ENCODE results near the gene PER1.
"Not testable (repeated sequence)": the region's sequence is repeated elsewhere in the genome, so short reads cannot be mapped to it uniquely, and the experiment has no call there.

Gene PER1

DNA sequence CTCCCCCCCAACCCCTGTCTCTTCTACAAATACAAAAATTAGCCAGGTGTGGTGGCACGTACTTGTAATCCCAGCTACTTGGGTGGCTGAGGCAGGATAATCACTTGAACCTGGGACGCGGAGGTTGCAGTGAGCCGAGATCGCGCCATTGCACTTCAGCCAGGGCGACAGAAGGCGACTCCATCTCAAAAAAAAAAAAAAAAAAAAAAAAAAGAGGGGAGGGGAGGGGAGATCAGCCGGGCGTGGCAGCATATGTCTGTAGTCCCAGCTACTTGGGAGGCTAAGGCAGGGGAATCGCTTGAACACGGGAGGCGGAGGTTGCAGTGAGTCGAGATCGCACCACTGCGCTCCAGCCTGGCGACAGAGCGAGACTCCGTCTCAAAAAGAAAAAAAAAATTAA is 18.0 kb upstream of the PER1 start:
- not testable (repeated sequence) for DNase-seq

DNA sequence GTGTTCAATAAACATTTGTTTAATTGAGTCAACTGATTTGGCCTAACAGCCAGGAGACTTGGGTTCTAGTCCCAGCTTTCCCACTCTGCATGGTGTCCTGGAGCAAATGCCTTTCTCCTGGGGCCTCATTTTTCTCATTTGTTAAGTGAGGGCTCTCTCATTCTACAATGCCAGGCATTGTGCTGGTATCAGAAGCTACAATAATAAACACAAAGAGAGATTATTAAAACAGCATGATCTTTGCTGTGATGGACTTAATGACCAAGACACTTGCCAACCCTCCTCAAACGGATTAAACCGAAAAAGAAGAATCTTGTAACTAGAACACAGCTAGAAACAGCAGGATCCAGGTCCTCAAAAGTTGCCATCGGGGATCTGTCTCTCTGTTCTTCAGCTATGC is 15.3 kb upstream of the PER1 start:
- no peak for DNase-seq

DNA sequence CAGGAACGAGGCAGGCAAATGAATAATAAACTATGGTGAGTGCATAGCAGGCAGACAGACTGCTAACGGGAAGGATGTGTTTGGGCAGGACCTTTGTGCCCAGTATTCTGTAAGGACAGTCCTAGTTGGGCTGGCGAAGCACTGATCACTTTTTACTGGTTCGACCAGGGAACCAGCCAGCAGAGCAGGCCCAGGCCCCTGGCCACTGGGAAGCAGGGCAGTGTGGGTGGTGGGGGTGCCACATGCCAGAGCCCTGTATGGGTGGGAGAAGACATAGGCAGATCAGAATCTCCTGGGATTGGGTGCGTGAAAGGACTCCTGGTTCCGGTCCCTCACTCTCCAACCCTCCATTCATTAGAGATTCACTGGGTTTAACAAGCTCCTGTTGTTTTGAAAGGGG is 14.5 kb upstream of the PER1 start:
- no peak for DNase-seq

DNA sequence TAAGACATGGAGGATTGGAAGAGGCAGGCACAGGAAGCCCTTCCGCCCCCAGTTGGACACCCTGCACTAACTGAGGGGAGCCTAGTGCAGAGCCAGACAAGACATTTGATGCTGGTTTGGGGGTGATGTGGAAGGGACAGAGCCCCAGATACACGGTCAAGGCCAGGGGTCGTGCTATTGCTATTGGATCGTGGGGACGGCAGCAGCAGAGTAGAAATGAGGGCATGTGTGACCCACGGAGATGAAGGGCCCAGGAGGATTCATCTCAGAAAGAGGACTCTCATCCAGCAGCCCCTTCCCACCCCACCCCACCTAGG is 12.6 kb upstream of the PER1 start:
- DNase-seq: no peak

DNA sequence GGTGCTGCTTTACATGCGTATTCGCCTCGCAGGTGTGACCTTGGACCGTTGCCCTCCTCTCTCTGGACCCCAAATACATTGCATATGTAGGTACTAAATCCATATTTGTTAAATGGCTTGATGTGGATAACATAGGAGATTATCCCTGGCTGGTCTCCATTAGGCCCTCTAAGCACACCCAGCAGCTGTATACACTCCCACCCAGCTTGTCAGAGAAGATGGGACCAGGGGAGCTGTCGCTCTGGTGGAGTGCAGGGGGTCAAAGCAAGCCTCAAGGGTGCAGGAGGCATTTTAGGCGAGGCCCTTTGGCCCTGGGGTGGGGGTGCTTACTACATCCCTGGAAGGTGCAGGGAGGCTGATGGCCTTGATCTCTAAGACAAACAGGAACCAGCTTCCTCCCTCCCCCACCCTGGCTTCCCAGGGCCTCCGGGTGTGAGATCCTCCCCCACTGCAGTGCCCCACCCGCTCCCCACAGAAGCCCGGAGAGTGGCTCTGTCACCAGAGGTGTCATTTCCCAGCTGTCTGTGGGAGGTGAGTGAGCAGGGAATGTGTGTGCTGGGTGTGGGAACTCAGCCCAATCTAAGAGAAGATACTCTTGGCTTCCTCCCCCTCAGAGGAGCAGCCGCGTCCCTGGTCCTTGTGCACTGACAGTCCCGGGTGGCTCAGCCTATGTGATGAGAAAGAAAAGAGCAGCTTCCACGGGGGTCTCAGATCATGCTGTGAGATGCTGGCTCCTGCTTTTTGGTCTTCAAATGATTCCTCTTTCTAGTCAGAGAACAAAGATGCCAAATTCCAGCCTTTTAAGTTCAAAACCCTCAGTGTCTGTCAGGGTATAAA is 12.0 kb upstream of the PER1 start:
- DNase-seq: peak; percentile 59

DNA sequence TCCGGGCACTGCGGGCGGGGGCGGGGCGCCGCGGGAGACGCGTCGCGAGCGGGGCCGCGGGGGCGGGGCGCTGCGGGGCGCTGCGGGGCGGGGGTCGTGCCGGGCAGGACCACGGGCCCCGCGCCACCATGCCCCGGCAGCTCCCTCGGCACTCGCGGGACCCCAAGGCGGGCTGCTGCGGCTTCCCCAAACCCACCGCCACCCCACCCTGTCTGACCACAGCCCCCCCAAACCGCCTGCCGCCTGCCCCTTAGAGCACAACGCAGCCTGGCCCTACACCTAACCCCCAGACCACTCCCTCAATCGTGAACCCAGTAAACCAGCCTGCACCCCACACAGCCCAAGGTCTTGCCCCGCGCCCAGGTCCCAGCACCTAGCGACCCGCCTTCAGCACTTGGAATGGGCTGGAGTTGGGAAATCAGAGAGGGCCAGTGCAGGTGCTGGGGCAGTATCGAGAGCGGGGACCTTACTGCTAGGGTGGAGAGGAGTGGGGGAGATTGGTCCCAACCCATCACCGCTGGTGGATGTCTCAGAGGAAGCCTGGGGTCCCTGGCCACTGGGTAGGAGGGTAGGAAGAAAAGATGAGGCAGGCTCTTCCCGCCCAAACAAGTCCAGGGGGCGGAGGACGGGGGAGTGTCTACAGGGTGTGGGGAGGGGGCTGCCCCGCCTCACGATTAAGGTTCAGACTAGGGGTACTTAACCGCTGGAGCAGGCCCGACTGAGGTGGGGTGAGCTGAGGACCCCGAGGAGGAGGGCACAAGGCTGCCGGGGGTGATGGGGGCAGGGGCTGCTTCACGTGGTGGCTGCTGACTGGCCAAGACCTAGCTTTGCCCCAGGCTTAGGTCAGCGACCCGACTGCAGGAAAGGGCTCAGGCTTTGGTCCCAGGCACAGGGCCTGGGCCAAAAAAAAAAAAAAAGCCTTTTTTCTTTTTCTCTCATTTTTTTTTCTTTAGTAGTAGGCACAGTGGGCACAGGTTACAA is 11.1 kb upstream of the PER1 start:
- DNase-seq: no peak

DNA sequence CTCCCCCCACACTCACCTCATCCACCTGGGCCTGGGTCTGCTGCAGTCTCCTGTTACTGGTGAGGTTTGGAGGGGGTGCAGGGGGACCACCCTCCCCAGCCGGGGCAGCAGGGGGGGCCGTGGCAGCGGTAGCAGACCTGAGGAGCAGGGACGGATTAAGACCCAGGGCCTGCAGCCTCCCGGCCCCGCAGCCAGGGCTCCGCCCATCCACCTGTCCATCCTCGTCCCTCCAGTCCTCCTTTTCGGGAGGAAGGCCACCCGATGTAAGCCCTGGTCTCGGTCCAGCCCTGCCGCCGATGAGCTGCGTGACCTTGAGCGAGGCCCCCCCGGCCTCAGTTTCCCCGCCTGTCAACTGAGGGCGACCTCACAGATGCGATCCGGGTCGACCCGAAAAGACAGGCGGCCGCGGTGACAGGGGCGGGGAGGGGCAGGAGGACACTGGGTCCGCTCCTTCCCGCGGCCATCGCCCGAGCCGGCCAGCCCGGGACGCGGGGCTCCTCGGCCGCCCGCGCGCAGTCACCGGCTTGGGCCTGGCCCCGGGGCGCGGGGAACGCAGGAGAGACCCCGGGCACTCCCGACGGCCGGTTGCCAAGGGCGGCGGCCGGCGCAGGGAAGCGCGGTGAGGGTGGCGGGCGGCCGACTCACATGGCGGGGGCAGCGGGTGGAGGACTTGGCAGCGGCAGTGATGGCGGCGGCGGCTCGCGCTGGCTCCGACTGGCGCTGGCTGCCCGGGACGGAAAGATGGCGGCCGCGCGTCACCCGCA is 10.2 kb upstream of the PER1 start, which contains the start of gene VAMP2:
Gene VAMP2 (minus strand): TSS at position 716 of the 764 bp plus-strand sequence. CDS start 69 bp downstream, at position 647.
- peak; percentile 65 for DNase-seq

DNA sequence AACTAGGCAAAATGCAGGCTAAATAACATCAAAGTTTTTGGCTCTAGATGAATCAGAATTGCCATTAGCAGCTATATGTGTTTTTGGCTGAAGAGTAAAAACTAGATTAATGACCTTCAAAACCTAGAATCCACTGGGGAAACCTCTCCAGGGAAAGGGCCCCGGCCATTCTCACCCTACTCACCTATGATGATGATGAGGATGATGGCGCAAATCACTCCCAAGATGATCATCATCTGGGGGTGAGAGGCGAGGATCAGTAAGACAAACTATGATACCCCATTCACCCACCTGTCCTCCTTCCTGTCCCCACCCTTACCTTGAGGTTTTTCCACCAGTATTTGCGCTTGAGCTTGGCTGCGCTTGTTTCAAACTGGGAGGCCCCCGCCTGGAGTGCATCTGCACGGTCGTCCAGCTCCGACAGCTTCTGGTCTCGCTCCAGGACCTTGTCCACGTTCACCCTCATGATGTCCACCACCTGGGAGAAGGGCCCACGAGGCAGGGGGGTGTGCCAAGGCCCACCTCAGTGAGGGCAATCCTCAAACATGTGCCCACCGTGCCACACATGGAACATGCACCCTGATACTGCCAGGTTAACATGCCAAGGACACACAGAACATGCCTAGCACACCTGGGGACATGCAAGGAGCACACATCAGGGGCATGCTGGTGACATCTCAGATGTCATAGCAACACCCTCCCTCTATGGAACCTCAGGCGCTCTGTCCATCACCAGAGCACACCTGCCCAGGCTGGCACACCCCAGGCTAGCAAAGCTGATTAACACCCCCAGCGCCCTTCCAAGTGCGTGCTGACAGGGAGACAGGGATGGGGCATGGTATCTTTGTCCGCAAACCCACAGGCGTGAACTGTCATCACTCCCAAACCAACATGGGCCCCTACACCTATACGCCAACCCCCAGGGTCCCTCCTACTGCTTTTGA is 9.4 kb upstream of the PER1 start:
- no peak for DNase-seq

DNA sequence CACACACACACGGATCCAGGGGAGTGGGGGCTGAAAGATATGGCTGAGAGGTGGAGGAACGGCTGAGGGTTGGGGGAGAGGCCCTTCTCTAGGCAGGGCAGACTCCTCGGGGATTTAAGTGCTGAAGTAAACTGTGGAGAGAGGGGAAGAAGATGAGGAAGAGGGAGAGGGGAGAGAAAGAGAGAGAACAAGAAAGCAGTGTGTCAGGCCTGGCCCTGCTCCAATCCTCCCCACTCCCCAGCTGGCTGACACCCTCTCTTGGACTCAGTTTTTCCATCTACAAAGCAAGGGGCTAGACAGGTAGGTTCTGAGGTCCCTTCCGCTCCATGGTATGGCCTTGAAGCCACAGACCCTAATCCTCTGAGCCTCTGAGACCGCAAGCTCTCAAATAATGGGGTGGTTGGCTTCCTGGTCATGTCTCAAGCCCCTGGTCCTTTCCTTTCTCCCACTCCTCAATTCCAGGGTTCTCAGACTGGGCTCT is 8.6 kb upstream of the PER1 start:
- no peak for DNase-seq

DNA sequence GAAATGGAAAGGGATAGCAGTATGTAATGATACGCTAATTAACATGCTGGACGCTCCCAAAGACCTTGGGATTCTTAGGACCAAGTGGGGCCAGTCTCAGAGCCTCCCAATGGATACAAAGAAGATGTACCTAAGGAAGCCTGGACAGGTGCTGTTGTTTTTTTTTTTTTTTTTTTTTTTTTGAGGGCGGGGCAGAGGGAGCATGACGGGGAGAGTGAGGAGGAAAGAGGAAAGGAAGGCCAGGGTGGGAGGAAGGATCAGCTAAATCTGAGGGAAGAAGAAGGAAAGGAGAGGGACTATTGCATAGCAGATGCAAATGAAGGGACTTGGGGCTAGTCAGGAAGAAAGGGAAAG is 8.0 kb upstream of the PER1 start:
- DNase-seq: no peak

DNA sequence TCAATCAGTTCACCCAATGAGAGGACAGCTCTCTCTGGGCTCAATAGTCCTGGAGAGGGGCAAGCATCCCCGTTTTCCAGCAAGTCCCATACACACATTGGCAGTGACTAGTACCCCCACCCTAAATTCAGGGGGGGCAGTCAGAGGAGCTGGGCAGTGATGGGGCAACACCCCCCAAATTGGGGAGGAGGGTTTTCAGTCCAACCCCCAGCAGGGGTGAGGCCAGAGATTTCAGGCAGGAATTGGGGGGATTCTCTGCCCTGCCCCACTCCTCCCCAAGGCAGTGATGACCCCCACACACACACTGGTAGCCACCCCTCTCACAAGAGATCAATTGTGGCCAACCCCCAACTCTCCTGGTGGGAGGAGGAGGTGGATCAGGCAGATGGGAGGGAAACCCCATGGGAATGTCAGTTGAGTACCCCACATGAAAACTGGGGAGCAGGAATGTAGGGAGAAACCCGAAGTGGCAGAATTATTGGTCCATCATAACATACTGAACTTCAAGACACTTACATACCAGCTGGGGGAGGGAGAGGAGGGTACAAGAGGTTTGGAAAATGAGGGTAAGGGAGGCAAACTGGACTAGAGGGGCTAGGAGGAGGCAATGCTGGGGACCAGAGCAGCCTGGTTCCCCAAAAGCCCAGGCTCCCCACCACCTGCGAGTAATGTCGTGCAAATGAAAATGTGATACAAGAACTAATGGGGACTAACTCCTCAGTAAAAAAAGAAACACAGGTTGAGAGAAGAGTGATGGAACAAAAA is 7.4 kb upstream of the PER1 start:
- DNase-seq: no peak

DNA sequence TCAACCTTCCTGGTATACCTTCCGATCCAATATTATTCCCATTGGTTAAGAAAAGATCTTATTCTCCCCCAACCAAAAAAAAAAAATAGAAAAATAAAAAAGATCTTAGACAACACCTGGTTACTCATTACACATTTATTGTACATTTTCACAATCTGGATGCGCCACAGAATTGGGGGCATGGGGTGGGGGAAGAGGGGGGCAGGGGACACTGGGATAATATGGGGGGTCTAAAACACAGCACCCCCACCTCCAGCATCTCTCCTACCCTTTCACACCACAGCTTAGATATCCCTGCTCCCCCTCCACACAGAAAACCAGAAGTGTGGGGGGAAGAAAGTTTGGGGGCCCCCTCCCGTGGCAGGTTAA is 6.8 kb upstream of the PER1 start:
- DNase-seq: no peak

DNA sequence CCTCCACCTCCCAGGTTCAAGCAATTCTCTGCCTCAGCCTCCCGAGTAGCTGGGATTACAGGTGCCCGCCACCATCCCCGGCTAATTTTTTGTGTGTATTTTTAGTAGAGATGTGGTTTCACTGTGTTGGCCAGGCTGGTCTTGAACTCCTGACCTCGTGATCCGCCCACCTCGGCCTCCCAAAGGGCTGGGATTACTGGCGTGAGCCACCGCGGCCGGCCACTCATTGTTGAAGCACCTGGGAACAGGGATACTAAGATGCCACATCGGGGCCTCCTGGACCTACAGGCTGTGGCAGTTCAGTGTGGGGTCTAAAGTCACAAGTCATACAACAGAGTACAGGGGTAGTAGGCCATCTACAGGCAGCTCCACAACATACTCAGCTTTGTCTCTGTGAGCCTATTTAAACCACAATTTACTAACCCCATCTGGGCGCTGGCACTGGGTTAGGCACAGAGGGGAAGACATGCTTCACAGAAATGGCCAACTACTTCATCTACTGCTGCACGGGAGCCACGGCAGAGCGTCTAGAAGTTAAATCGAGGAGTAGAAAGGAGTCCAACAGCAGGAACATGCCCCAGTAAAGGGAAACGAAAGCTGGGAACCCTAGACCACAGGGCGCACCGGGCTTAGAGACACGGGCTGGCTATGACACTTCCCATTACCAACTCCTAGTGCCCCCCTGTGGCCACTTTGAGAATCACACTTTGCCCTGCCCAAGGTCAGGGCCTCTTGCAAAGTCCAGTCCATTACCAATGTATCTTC is 6.2 kb upstream of the PER1 start:
- peak; percentile 87 for DNase-seq

DNA sequence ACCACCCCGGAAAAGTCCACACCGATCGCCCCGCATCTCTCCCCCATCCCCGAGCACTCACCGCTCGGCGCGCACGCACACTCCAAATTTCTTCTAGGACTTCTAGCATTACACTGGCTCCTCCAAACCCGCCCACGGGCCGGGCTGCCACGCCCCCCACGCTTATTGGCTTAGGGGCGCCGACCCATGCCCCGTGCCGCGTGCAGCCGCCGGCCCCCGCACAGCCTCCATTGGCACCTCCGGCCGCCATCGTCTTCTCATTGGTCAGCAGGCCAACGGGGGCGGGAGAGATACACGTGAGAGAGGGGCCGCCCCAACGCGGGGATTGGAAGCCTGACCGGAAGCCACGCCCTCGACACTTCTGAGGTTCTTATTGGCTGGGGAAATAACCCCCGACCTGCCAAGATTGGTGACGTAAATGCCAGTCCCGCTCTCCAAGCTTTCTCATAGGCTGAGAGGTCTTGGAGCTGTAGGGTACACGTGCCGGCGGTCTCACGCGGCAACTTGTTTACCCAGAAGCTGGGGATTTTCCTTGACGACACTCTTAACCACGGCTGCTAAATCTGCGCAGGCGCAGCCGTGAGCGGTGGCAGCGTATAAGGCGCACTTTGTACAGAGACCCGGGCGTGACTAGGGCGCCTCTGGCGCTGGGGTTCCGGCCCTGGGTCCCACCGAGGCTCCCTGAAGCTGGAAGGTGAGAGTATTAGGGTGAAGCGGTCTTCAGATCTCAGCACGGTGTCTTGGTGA is 4.2 kb upstream of the PER1 start:
- DNase-seq: peak; percentile 100

DNA sequence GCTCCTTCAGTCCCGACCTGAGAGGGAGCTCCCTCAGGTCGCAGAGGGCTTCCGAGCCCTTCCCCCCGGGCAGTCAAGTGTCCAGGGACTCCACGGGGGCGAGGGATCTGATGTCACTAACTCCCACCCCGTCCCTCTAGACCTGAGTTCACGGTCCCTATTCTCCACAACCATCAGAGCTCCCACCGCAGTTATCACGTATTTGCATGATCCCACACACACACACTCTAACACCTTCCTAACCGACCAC is 3.7 kb upstream of the PER1 start:
- no peak for DNase-seq

DNA sequence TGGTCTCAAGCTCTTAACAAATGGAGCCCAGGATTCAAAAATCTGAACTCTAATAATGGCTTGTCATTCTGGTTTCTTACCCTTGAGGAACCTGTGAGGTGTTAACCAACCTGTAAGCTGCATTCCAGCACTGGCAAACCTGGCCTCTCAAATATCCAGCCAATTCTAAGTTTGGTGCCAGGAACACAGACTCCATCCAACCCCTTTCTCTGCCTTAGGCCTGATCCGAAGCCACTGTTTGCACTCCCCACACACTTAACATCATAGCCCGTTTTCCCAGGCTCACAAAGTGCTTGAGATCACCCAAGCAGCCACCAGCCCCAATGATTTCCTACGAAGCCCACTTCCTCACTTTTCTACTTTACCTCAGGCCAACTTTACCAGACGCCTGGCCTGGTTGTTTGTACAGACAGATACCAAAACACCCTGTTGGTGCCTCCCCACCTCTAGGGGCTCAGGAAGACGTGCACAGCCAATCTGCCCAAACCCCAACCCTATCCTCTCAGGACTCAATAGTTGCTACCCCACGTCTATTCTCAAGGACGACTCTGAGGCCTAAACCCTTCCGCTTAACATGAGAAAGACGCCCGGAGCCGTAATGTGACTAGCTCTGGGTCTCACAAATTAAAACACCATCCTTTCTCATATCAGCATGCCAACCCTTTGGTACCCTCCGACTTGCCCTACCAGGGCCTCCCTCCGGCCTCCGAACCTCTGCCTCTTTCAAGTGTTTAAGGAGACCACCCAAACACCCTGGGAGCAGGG is 3.2 kb upstream of the PER1 start:
- DNase-seq: no peak

DNA sequence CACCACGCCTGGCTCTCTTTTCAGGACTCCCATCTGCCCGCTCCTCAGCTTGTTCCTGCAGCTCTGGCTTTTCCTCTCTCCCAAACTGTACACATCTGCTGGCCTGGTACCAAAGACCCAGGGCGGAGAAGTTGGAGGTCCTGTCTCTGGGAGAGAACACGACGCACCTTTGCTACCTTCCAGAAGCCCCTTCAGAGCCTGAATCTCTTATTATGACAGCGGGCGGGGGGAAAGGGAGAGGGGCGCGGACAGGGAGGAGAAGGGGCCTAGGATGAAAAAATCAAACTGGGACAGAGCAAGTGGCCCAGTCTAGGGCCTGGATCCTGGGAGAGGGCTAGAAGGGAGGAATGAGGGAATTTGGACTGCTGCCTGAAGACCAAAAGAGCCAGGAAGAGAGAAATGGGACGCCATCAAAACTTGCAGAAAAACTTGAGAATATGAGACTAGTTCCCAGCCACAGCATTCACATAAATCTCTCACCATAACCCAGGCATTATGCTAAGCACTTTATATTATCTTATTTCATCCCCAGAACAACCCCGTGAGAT is 2.5 kb upstream of the PER1 start:
- DNase-seq: no peak

DNA sequence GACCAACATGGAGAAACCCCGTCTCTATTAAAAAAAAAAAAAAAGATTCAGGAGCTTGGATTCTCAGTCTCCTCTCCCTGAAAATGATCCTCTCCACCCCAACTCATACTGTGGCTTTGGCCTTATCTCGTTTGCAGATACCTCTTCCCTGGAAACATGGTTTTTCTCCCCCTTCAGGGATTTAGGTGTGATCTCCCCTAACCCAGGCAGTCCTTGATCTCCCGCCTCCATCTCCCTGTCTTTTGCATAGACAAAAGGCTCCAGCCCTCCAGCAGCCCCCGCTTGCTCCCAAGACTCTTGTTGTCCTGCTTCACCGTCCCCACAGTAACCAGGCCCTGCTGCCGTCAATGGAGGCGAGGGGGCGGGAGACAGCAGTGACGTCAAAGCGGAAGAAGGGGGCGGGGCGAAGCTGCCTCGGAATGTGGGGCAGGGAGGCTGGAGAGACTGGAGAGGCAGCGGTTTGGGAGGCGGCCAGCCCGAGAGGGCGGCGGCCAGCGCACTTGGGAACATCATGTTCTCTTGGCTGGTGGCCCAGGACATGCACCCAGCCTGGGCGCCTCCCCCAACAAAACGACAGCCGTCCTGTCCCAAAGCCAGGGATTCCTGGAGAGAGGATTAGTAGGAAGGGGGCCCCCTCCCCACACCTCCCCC is 1.9 kb upstream of the PER1 start:
- DNase-seq: peak; percentile 98

All from EL (cell line).